GM19438 (cell line): ENCODE results near the gene PUM2.
"Not testable (repeated sequence)": the region's sequence is repeated elsewhere in the genome, so short reads cannot be mapped to it uniquely, and the experiment has no call there.

Source experiments
- ATAC-seq: cut with Tn5 transposase; IDR thresholded peaks from one replicate; pipeline ENCODE4 v1.9.1; 2021; ENCODE audit warnings: low read depth; ENCODE audit not compliant: unreplicated experiment

Gene PUM2

DNA sequence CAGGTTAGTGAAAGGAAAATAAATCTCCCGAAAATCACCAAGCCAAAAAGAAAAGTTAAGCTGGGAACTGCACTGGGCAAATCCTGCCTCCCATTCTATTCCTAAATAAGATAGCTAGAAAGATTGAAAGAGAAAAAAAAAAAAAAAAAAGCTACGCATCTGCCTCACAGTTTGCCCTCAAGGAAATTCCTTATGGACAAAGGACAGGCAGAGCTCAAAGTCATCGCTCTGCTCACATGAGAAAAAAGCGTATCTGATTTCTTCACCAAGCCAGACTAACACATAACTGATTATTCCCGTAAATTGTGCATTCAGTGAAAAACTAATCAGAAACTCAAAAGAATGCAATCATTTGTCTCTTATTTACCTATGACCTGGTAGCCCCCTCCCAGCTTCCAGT, 50.0 kb downstream of the PUM2 start:
- no peak for ATAC-seq

DNA sequence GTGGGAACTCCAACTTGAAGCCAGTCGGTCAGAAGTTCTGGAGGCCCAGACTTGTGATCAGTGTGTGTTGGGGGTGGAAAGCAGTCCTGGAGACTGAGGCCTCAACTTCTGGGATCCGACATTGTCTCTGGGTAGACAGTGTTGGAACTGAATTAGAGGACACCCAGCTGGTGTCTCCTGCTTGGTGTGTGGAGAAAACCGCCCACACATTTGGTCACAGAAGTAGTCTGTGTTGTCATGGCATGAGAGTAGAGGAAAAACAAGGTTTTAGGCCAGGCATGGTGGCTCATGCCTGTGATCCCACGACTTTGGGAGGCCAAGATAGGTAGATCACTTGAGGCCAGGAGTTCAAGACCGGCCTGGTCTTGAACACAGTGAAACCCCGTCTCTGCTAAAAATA, 51.5 kb downstream of the PUM2 start:
- ATAC-seq, result no peak

DNA sequence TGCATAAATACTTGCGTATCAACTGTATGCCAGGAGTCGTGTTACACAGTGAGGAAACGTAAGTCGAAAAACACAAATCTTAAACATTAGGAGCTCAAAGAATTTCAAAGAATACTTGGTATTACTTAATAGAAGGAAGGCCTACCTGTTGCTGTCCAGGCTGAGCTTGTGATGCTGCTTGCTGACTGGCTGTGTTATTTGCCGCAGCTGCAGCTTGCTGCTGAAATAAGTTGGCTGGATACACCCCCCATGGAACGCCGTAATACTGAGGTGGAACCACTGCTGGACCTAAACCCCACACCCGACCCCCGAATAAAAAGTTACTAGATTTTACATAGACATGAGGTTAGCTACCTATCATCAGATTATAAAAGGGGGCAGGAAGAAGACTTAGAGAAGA, 56.4 kb downstream of the PUM2 start:
- no peak for ATAC-seq

GRCh38 chr2:20292984-20293383, 57.7 kb downstream of the PUM2 start:
- no peak for ATAC-seq

DNA sequence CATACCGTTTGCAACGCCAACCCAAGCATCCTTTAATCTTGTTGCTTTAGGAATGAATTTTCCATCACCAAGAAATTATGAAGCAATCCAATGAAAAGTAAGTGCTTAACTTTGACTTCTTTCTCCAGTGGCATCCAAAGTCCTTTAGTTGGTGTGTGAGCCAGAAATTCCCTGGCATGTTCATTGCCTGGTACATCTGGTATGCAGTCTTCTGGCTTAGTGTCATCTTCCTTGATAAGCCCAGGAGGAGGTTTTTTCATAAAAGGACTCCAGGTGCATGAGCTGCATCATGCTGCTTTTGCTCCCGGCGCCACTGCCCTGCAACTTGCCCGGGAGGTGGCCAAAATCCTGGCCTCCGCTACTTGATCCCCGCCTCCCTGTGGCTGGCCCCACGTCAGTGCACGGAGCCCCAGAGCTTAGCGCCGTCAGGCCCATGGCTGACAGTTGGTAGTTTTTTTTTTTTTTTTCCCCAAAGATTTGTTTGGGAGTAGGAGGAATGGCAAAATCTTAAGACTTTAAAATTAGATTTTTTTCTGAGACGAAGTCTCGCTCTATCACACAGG, 58.7 kb downstream of the PUM2 start:
- no peak for ATAC-seq

GRCh38 chr2:20291106-20291564, 59.5 kb downstream of the PUM2 start:
- peak; percentile 60 for ATAC-seq

DNA sequence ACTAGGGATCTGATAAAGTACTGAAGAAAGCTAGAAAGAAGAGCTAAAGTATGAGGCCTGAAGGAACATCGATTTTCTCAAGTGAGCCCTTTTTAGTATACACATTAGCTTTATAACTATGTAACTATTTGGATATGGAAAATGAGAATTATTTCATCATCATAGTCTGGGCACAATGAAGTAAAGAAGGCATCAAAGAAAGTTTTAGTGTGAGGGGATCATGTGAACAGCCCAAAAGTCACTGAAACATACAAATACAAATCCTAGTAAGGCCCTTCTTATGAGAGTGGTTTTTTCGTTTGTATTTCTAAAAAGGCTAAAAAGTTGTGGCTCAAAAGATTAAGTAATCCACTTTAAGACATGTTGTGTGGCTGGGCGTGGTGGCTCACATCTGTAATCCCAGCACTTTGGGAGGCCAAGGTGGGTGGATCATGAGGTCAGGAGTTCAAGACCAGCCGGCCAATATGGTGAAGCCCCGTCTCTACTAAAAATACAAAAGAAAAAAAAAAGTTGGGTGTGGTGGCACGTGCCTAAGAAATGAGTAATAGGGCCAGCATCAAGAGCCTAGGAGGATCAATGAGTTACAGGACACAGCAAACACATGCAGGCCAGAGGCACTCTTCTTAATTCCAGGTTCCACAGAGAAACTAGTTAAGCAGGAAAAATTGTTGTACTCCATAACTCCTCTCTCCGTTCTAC, 61.9 kb downstream of the PUM2 start:
- ATAC-seq, result no peak

DNA sequence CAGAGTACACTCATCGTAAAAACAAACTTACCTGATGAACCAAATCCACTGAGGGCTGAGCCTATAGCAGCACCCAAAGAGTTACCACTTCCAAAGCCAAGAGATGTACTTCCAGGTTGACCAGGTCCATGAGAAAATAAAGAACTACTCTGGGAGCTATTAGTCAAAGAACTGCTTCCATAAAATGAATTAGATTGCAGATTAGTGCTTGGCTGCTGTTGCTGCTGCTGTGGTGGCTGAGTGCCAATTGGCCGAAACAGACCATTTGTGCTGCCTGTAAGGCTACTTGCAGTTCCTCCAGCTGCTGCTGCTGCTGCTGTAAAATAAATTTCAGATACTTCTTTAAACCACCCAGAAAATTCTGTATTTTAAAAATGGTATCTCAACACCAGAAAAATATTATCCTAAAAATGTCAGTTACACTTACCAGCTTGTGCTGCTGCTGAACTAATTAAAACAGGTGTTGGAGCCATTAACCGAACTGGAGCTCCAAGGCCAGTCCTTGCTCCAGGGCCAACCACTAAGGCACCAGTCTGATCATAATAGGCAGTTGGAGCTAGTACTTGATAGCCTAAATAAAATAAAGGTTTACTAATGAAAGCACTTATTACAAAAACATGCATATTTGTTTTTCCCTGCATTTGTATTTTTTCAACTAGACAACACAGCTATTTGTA, 67.6 kb downstream of the PUM2 start:
- ATAC-seq, result no peak

DNA sequence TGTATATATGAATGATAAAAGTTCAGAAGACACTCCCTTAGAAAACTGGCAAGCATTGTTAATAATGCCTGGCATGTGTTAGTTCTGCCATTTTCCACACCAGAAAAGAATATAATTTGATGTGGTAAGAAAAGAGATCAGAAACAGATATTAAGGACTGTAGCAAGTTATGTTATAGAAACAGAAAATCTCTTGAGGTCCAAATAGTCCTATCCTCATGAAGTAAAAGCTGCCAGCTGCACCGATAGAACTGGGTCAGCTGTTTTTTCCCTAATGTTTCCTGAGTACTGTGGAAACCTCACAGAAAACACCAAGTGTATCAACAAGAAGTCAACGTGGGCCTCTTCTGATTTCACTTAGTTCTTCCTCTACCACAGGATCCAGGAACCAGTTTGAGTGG, 68.8 kb downstream of the PUM2 start:
- no peak for ATAC-seq

DNA sequence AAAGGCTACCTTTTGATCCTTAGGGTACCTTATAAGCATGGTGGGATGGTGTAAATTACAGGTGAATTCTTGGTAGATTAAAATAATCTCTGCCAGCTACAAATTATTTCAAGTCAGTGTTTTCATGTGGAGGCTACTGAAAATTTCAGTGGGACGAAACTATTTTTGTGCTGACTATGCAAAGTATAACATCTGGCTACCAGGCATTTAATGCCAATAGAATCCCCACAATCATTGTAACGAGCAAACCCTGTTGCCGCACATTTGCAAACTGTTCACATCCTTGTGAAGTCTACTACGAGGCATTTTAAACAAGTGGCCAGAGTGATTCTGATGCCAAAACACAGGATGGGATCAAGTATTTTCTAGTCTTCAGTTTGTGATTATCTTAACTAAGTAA, 77.6 kb downstream of the PUM2 start:
- no peak for ATAC-seq

DNA sequence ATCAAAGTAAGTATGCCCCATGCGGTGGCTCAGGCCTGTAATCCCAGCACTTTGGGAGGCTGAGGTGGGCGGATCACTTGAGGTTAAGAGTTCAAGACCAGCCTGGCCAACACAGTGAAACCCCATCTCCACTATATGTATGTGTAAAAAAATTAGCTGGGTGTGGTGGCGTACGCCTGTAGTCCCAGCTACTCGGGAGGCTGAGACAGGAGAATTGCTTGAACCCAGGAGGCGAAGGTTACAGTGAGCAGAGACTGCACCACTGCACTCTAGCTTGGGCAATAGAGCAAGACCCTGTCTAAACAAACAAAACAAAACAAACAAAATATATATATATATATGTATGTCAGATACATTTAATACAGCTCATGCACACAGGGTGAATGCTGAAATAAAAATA, 82.3 kb downstream of the PUM2 start:
- ATAC-seq, result not testable (repeated sequence)

GRCh38 chr2:20267529-20267928, 83.1 kb downstream of the PUM2 start:
- ATAC-seq, result no peak

DNA sequence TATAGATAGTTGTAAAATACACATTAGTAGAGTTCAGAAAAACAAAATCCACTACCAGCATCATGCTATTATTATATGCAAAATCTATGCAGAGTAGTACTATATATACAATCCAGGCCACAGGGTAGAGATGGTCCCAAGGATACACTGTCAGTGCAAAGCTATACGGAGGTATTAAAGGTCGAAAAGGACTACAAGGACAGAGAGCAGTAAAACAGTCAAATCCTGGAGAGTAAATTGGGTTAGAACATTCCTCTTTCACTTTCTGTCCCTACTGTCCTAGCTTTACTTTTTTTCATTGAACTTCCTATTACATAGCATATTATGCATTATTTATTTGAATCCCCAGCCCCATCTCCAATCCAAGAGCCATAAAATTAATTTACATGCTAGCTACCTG, 86.0 kb downstream of the PUM2 start:
- no peak for ATAC-seq

GRCh38 chr2:20257411-20257810, 93.2 kb downstream of the PUM2 start:
- no peak for ATAC-seq

GRCh38 chr2:20254731-20255130, 95.9 kb downstream of the PUM2 start:
- ATAC-seq, result no peak

GRCh38 chr2:20250436-20250835, 100.2 kb downstream of the PUM2 start:
- no peak for ATAC-seq

DNA sequence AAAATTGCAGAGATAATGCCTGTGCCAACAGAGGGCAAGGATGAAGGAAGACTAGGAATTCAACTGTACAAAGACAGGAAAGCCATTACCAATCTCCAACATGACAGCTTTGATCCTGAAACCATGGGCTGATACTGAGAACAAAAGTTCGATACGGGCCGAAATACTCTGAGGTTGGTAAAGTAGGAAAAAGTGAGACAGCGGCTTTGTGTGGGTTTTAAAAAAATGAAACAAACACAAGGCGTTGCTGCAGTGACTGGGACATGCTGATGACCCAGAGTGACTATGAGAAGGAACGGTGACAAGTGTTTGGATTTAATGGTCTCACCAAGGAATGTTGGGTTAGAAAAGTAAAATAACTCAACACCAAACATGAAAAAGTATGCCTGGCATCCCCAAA, 101.5 kb downstream of the PUM2 start:
- no peak for ATAC-seq

DNA sequence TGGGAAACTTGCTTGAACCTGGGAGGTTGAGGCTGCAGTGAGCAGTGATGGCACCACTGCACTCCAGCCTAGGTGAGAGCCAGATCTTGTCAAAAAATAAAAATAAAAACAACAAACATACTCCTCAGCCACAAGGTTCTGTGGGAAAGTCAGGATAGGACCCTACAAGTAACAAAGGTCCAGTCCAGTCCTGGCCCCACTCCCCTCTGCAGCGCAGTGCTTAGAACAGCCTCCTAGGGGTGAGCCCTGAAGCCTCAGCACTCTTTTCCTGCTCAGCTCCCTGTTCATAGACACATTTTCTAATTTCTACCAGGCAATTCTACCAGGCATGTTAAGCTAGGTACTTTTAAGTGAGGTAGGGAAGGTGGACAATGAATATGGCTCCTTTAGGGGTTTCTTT, 103.6 kb downstream of the PUM2 start:
- no peak for ATAC-seq

GRCh38 chr2:20243637-20244036, 107.0 kb downstream of the PUM2 start:
- ATAC-seq, result not testable (repeated sequence)

- no peak for ATAC-seq
These were observed 107.8 kb downstream of the PUM2 start for GRCh38 chr2:20242727-20243377.

DNA sequence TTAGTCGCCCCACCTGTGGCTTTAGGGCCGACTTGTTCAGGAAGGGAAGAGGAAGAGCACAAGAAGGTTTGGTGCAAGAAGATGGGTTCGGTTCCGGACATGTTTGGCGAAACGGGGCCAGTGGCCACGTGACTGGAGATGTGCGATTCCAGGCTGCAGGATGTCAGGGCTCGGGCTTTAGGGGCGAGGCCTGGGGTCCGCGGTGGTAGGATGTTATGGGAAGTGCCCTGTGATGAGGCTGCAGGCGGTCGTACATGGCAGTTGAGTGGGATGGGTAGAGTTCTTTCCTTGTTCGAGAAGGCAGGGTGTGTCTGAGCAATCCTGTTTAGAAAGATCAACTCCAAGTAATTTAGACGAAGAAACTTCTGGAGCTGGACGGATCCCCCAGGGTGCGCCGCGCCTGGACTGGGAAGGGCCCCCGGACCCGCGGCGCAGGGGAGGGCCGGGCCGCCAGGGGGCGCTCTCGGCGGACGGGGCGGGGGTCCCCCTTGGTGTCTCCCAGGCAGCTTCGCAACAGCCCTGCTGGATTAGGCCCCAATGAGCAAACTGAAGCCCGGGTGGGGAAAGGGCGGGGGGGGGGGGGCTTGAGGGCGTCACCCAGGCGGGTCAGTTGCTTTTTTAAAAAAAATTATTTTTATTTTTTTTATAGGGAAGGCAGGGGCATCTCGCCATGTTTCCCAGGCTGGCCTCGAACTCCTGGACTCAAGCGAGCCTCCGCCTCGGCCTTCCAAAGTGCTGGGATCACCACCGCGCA, 108.5 kb downstream of the PUM2 start:
- no peak for ATAC-seq
